ENCODE results near the gene RSAD2. TPM values are rescaled to one million over a fixed set of nuclear protein-coding genes. Genes with fewer than 3 reads are reported as not detected.

The RSAD2 gene
- total and polyA plus RNA-seq, 7 donors: 0.95 to 3.1 (median 2.3) TPM

DNA sequence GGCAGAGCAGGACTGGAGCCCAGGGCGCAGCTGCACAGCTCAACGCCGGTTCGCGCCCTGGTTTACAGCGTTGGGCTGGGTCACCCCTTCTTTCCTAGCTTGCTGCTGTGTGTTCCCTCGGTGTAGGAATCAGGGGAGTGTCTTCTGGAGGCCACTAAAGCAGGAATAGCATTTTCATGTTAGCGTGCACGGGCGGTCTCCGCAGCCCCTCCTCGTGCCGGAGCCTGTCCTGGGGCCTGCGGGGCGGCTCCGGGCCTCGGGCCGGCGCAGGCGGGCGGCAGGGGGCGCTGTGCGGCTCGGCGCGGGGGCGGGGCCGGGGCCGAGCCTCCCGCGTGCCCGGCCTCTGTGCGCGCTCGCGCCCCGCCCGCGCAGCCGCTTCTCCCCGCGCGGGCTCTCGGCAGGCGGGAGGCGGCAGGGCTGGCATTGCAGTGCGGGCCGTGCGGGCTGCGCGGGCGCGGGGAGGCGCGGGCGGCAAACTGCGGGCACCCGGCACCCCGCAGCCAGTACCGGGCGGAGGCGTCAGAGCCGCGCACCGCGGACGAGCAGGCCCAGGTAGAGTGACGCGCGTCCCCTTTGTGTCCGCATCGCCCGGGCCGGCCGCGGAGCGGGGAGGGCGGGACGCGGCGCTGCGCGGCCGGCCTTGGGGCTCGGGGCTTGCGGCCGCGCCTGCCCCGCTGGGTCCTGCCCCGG lies 39.6 kb downstream of the RSAD2 start, which contains the start of gene RNF144A:
TSS of gene RNF144A (plus strand) at position 342 of the 690 bp plus-strand sequence. CDS start 79,515 bp downstream, outside the sequence.
- Histone ChIP-seq H3K27ac (peak within 1 kb of the TSS; percentile 77), H3K9me3 (no peaks in the 10 kb centered on the region), H3K27me3 (ENCODE audit: insufficient read depth in 3 of 3, low read length in 2 of 3) (no peaks in the 10 kb centered on the region), H3K4me3 (peak within 1 kb of the TSS; percentile 86), H3K4me1 (peaks cover 25% of the 10 kb centered on the region), H3K36me3 (ENCODE audit: insufficient read depth in 1 of 2, low read depth in 1 of 2) (no peaks in the 10 kb centered on the region)
- TF ChIP-seq CTCF (IDR thresholded peaks at IDR 0.05): peak; percentile 65
- ATAC-seq (peak; percentile 90 to 91 (median 91)), DNase-seq (peak; percentile 71 to 81)
- 3 to 14% (median 8%) methylated on average over 27 to 90 of the region's 90 CpGs for WGBS, 3 donors
- intact Hi-C loops (cut with DNase I): loop anchor here (5.0 kb wide), 2 partner anchors 95 to 115 kb away; no protein-coding TSS in a partner anchor

- intact Hi-C loops (cut with DNase I): loop anchor here (5.0 kb wide), 2 partner anchors 94 to 114 kb away; no protein-coding TSS in a partner anchor
- peak overlapping the region; percentile 77 for H3K27ac ChIP-seq
- DNase-seq (peak; percentile 29 to 55), ATAC-seq (peak; percentile 32 to 59 (median 50))
- H3K36me3 ChIP-seq (ENCODE audit: insufficient read depth in 1 of 2, low read depth in 1 of 2): no peaks in the 10 kb centered on the region
- H3K4me3 ChIP-seq: peak overlapping the region; percentile 86
- H3K4me1 ChIP-seq: peaks cover 25% of the 10 kb centered on the region
- 1 to 2% (median 2%) methylated on average over 23 to 68 of the region's 68 CpGs for WGBS, 3 donors
- TF ChIP-seq CTCF (IDR thresholded peaks at IDR 0.05): no peak
- no peaks in the 10 kb centered on the region for H3K27me3 ChIP-seq (ENCODE audit: insufficient read depth in 3 of 3, low read length in 2 of 3)
- no peaks in the 10 kb centered on the region for H3K9me3 ChIP-seq
These were observed 40.3 kb downstream of the RSAD2 start for GRCh38 chr2:6917761-6918421.

DNA sequence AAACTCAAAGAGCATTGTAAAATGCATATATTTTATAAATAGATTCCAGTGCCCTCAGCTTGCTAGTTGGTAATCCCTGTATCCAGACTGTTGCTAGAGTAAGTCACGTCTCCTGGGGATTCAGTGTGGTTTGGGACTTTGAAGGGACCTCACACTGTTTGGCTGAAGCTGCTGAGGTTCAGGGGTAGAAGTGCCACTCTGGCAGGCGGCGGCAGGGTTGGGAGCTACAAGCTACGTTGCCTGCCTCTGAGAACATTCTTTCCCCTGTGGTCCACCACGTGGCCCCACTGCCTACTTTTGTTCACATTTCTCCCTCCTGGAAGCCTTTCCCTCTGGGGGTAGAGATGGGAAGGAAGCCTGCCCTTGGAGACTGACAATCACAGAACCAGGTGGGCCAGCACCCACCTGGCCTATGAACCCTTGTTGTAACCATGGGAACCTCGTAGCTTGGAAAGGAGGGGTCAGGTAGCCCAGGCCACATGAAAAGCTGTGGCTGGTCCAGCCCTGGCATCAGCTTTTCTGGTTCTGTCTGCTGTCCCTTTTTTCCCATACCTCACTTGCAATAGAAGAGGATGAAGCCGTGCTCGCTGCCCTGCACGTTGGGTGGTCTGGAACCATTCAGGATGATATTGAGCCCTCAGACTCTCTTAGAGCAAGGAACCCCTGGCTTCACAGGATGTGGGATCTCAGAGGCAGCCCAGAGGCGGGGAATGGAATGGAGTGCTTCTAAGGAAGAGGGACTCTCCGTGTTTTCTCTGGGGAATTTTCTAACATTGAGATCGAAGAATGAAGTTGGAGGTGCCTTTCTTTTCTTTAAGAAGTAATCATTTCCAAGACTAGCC lies 42.5 kb downstream of the RSAD2 start:
- Histone ChIP-seq H3K4me3 (no peak overlapping the region), H3K4me1 (peaks cover 45% of the 10 kb centered on the region), H3K36me3 (ENCODE audit: insufficient read depth in 1 of 2, low read depth in 1 of 2) (no peaks in the 10 kb centered on the region), H3K9me3 (no peaks in the 10 kb centered on the region), H3K27me3 (ENCODE audit: insufficient read depth in 3 of 3, low read length in 2 of 3) (no peaks in the 10 kb centered on the region), H3K27ac (no peak overlapping the region)
- ATAC-seq (no peak), DNase-seq (no peak)
- 46 to 63% (median 47%) methylated on average over 12 of the region's 12 CpGs for WGBS, 3 donors
- no peak for TF ChIP-seq CTCF (IDR thresholded peaks at IDR 0.05)
- intact Hi-C loops (cut with DNase I): loop anchor here (2.0 to 5.0 kb wide), 4 partner anchors 47 to 112 kb away; no protein-coding TSS in a partner anchor

- intact Hi-C loops (cut with DNase I): loop anchor here (2.0 to 5.0 kb wide), 2 partner anchors 47 to 90 kb away; no protein-coding TSS in a partner anchor
- DNase-seq: no peak
- Histone ChIP-seq H3K27me3 (ENCODE audit: insufficient read depth in 3 of 3, low read length in 2 of 3) (no peaks in the 10 kb centered on the region), H3K36me3 (ENCODE audit: insufficient read depth in 1 of 2, low read depth in 1 of 2) (no peaks in the 10 kb centered on the region), H3K4me3 (no peak overlapping the region), H3K27ac (no peak overlapping the region), H3K9me3 (no peaks in the 10 kb centered on the region), H3K4me1 (peaks cover 51% of the 10 kb centered on the region)
- 65 to 70% (median 67%) methylated on average over 4 of the region's 4 CpGs for WGBS, 3 donors
- no peak for ATAC-seq
- TF ChIP-seq CTCF (IDR thresholded peaks at IDR 0.05): no peak
These were observed 43.1 kb downstream of the RSAD2 start for GRCh38 chr2:6920743-6921064.

Measured in psoas muscle (tissue), 8 donors.